HepG2 (cell line): ENCODE measurements around the gene EGF. TPM values are rescaled to one million over a fixed set of nuclear protein-coding genes. Genes with fewer than 3 reads are reported as not detected.

Experiments
- ATAC-seq: fragments of 200-7000 bp; cut with Tn5 transposase; 3 replicates; pipeline ENCODE4 v1.9.1; 2020; ENCODE audit warnings: mild to moderate bottlenecking, moderate library complexity
- BruUV-seq: library from RNA; stranded (reverse); fragments of 400-500 nt; replicated peaks from 2 replicates; lab custom pipeline; 2021; lab: Mats Ljungman, UMichigan
- CTCF ChIA-PET: fragments of 300-600 bp; formaldehyde crosslinking; extraction: SDS; loops from one replicate; lab custom pipeline; 2021; ENCODE audit warnings: low total read pairs, inconsistent platforms, low intra/inter-chr PET ratio; lab: Yijun Ruan, JAX
- POLR2A ChIA-PET: fragments of 350-600 bp; sonication (Branson Sonifier 250); formaldehyde crosslinking; loops from one replicate; lab custom pipeline; 2020; ENCODE audit warnings: antibody characterized with exemption, inconsistent platforms; lab: Yijun Ruan, JAX
- DNase-seq: peaks from one replicate; pipeline ENCODE4 v3.0.0-alpha.2; 2015; ENCODE audit warnings: low spot score
- FAIRE-seq: peaks from 3 replicates; lab custom pipeline; 2011; peaks lifted over from hg19 to GRCh38; lab: Jason Lieb, UNC
- H2AFZ ChIP-seq: one replicate; pipeline ENCODE4 v1.6.1; 2011; ENCODE audit warnings: low read length, inconsistent platforms
- H3K27ac ChIP-seq: fragments of 300-600 bp; 3 replicates; pipeline ENCODE4 v1.8.0; 2011; ENCODE audit warnings: mixed run types, mild to moderate bottlenecking, mixed read lengths, low read length, inconsistent platforms; ENCODE audit not compliant: insufficient read depth; ENCODE audit errors: extremely low read length
- H3K27me3 ChIP-seq, 2 experiments: fragments of 200-600 bp in 1 of 2; 2 replicates in 1 of 2; 3 replicates in 1 of 2; pipeline versions ENCODE4 v1.6.0 to v1.8.0; 2011; ENCODE audit warnings: low read length in 2 of 2, mild to moderate bottlenecking in 2 of 2, moderate library complexity in 2 of 2, inconsistent platforms in 1 of 2; ENCODE audit not compliant: insufficient read depth in 2 of 2, control insufficient read depth in 1 of 2
- H3K36me3 ChIP-seq, 2 experiments: fragments of 200-600 bp in 1 of 2; replicated peaks in 1 of 2; 2 replicates in 1 of 2; 3 replicates in 1 of 2; pipeline versions ENCODE4 v1.5.1 to v1.8.0; 2011; ENCODE audit warnings: low read length in 2 of 2, inconsistent platforms in 1 of 2; ENCODE audit not compliant: insufficient read depth in 2 of 2, control insufficient read depth in 1 of 2
- H3K4me1 ChIP-seq: 2 replicates; pipeline ENCODE4 v1.5.1; 2012; ENCODE audit warnings: low read length, inconsistent platforms; ENCODE audit not compliant: insufficient read depth
- H3K4me2 ChIP-seq: 2 replicates; pipeline ENCODE4 v1.6.0; 2011; ENCODE audit warnings: low read depth, low read length, inconsistent platforms
- H3K4me3 ChIP-seq, 3 experiments: fragments of 200-600 bp in 1 of 3; sonication (generic), shearing (Covaris generic) in 1 of 3; replicated peaks in 1 of 3; 2 replicates each; pipeline ENCODE4 v1.5.1; 2011 to 2016; ENCODE audit warnings: low read length in 3 of 3, inconsistent platforms in 2 of 3, low read depth in 2 of 3, mild to moderate bottlenecking in 2 of 3, control low read depth in 1 of 3, mixed read lengths in 1 of 3; ENCODE audit not compliant: insufficient read depth in 1 of 3
- H3K79me2 ChIP-seq: one replicate; pipeline ENCODE4 v1.6.1; 2011; ENCODE audit warnings: low read length, inconsistent platforms; ENCODE audit not compliant: insufficient read depth
- H3K9ac ChIP-seq: 2 replicates; pipeline ENCODE4 v1.6.0; 2011; ENCODE audit warnings: mild to moderate bottlenecking, low read depth, low read length, inconsistent platforms; ENCODE audit not compliant: insufficient read depth
- H3K9me3 ChIP-seq: 2 replicates; pipeline ENCODE4 v1.5.1; 2012; ENCODE audit warnings: mild to moderate bottlenecking, low read length
- H4K20me1 ChIP-seq: 2 replicates; pipeline ENCODE4 v1.6.0; 2011; ENCODE audit warnings: inconsistent platforms, mild to moderate bottlenecking, low read length, moderate library complexity; ENCODE audit not compliant: insufficient read depth
- ADNP ChIP-seq: sonication (generic); formaldehyde crosslinking; IDR thresholded peaks from 2 replicates; pipeline ENCODE4 v1.4.0; 2020; ENCODE audit warnings: missing genetic modification reagents
- ZNF138 ChIP-seq: sonication (generic); formaldehyde crosslinking; IDR thresholded peaks from 2 replicates; pipeline ENCODE4 v1.5.0; 2020; ENCODE audit warnings: mild to moderate bottlenecking, low read depth, missing genetic modification reagents
- WGBS: methylation state at CpG from one replicate; pipeline ENCODE4 v1.1.6; 2017; ENCODE audit warnings: low lambda C conversion rate; 5-methylcytosine and 5-hydroxymethylcytosine counted together
- in situ Hi-C: cut with HindIII; loops from 2 replicates; pipeline ENCODE4 v1.10.0; 2017; ENCODE audit warnings: low pct_unique_long_range_greater_than_20kb; ENCODE audit not compliant: extremely low pct_ligation_motif_present
- intact Hi-C: fragments of 100-400 bp; cut with micrococcal nuclease; formaldehyde crosslinking; loops from one replicate; pipeline ENCODE4 v1.10.0; 2022; ENCODE audit not compliant: unreplicated experiment
- polyA plus RNA-seq, 8 experiments: library from polyadenylated mRNA; depleted of rRNA in 3 of 8; stranded (reverse) in 7 of 8; unstranded in 1 of 8; fragments of >200 nt; fragmentation: Illumina TruSeq in 4 of 8; extraction: Trizol in 4 of 8; gene quantifications; 2 replicates each; pipeline versions ENCODE4 v1.2.1 to v1.2.3, GENCODE V29; 2011 to 2016; ENCODE audit warnings: low read depth in 4 of 8, missing spikeins in 1 of 8, mixed read lengths in 1 of 8; ENCODE audit not compliant: insufficient read depth in 1 of 8
- total RNA-seq, 5 experiments: library from RNA; depleted of rRNA; stranded (reverse); fragments of >200 nt; fragmentation: Illumina TruSeq; extraction: Trizol; gene quantifications; 2 replicates each; pipeline ENCODE4 v1.2.3, GENCODE V29; 2016; ENCODE audit warnings: low read depth in 1 of 5

The EGF gene
- total and polyA plus RNA-seq, 2 of the 13 experiments (the other 11 are each of a cell fraction or from before 2014, with no cell fraction given), result 0.07 to 0.08 TPM

DNA sequence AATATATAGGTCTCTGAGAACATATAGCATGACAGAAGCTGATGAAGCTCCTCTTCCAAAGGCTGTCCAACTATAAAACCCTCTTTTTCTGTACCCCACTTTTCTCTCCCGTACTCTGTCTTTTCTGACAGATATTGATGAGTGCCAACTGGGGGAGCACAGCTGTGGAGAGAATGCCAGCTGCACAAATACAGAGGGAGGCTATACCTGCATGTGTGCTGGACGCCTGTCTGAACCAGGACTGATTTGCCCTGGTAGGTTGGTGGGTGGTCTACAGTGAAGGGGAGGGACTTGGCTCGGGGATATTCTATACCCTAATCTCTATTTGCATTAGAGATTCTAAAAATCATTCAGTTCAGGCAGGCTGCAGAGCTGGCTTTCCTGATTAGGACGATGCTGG lies 80.4 kb downstream of the EGF start:
- Histone ChIP-seq H3K9me3 (no peaks in the 10 kb centered on the region), H4K20me1 (no peaks in the 10 kb centered on the region), H3K4me3 (no peak overlapping the region)
- POLR2A ChIA-PET, result no interaction called here
- CTCF ChIA-PET, result no interaction called here
- no peak for DNase-seq
- no TSS peak for BruUV-seq
- TF ChIP-seq ADNP (CRISPR knock-in tag), result no peak
- TF ChIP-seq, all 625 proteins: peak for 0
- ATAC-seq (no peak), FAIRE-seq (no peak)
- Histone ChIP-seq H3K9ac (no peak overlapping the region), H3K27ac (no peak overlapping the region), H3K79me2 (no peaks in the 10 kb centered on the region), H3K36me3 (no peaks in the 10 kb centered on the region), H2AFZ (no peak overlapping the region), H3K27me3 (0 out of 5 replicates have a peak, but pooled peaks cover 0 to 2% of the 10 kb centered on the region in 2 experiments), H3K4me2 (no peak overlapping the region), H3K4me1 (no peaks in the 10 kb centered on the region)
- in situ Hi-C loops, result no loop called here
- WGBS, result 6% methylated on average over 4 of the region's 4 CpGs
- intact Hi-C loops, result no loop called here

GRCh38 chr4:109994415-109994827 lies 81.7 kb downstream of the EGF start:
- H3K27ac ChIP-seq, result no peak overlapping the region
- no peak overlapping the region for H3K4me3 ChIP-seq
- TF ChIP-seq ZNF138 (CRISPR knock-in tag), result no peak
- 11% methylated on average over 4 of the region's 4 CpGs for WGBS
- intact Hi-C loops, result no loop called here
- H3K79me2 ChIP-seq, result no peaks in the 10 kb centered on the region
- no peak for FAIRE-seq
- H3K4me2 ChIP-seq, result no peak overlapping the region
- H3K27me3 ChIP-seq, result no peaks in the 10 kb centered on the region
- no peaks in the 10 kb centered on the region for H4K20me1 ChIP-seq
- POLR2A ChIA-PET, result no interaction called here
- peaks cover 5% of the 10 kb centered on the region; the same call in 1 of the 2 replicates for H3K4me1 ChIP-seq
- in situ Hi-C loops, result no loop called here
- no peak overlapping the region for H3K9ac ChIP-seq
- ATAC-seq, result no peak
- H2AFZ ChIP-seq, result no peak overlapping the region
- no peak for DNase-seq
- no peaks in the 10 kb centered on the region for H3K9me3 ChIP-seq
- no peaks in the 10 kb centered on the region for H3K36me3 ChIP-seq
- BruUV-seq, result no TSS peak
- CTCF ChIA-PET, result no interaction called here
